GM18907 (cell line): ENCODE results near the gene CERS2.

Experiments
- ATAC-seq: cut with Tn5 transposase; IDR thresholded peaks from one replicate; pipeline ENCODE4 v1.9.1; 2021; ENCODE audit warnings: mild to moderate bottlenecking, moderate library complexity; ENCODE audit not compliant: unreplicated experiment

The CERS2 gene

GRCh38 chr1:150974580-150975478, at the start of gene CERS2:
CERS2 (minus strand) TSS chr1:150974835; CDS start chr1:150969090, 5,745 bp downstream.
- ATAC-seq = peak; percentile 49

- no peak for ATAC-seq
Measured at GRCh38 chr1:151013518-151013917, 38.9 kb upstream of the CERS2 start.

GRCh38 chr1:151012684-151013471, 38.2 kb upstream of the CERS2 start:
- ATAC-seq = no peak

- ATAC-seq = no peak
Measured at GRCh38 chr1:151011154-151011850, 36.7 kb upstream of the CERS2 start.

GRCh38 chr1:151010346-151010726, 35.7 kb upstream of the CERS2 start:
- no peak for ATAC-seq

GRCh38 chr1:151009674-151010345, 35.2 kb upstream of the CERS2 start:
- no peak for ATAC-seq

- ATAC-seq = no peak
Measured at GRCh38 chr1:151009206-151009587, 34.6 kb upstream of the CERS2 start.

GRCh38 chr1:151008244-151009205, 33.9 kb upstream of the CERS2 start, which contains the start of gene PRUNE1:
PRUNE1 (plus strand) TSS chr1:151008449; CDS start chr1:151008633, 184 bp downstream.
- peak; percentile 63 for ATAC-seq

- ATAC-seq = no peak
Measured at GRCh38 chr1:151007853-151008243, 33.2 kb upstream of the CERS2 start.

- ATAC-seq = no peak
Measured at GRCh38 chr1:151006327-151007052, 31.9 kb upstream of the CERS2 start, which contains the start of gene MINDY1. MINDY1 (minus strand) TSS chr1:151006902; CDS start chr1:151002617, 4,285 bp downstream.

GRCh38 chr1:151005729-151006319, 31.2 kb upstream of the CERS2 start:
- no peak for ATAC-seq

GRCh38 chr1:151003180-151003579, 28.5 kb upstream of the CERS2 start:
- ATAC-seq = no peak

- ATAC-seq = no peak
Measured at GRCh38 chr1:151002611-151003010, 28.0 kb upstream of the CERS2 start.

- no peak for ATAC-seq
Measured at GRCh38 chr1:151002051-151002450, 27.4 kb upstream of the CERS2 start.

- no peak for ATAC-seq
Measured at GRCh38 chr1:151001602-151002001, 27.0 kb upstream of the CERS2 start.

GRCh38 chr1:151000408-151000807, 25.8 kb upstream of the CERS2 start:
- ATAC-seq = no peak

- no peak for ATAC-seq
Measured at GRCh38 chr1:150999926-151000325, 25.3 kb upstream of the CERS2 start.

GRCh38 chr1:150999051-150999674, 24.5 kb upstream of the CERS2 start:
- ATAC-seq = no peak
